Common myeloid progenitor, CD34-positive (primary cell): Measurements from ENCODE around the gene CFAP97.
A peak's percentile ranks its signal among the peaks of the same experiment; 100 is the strongest.

Experiments
- CTCF ChIA-PET: fragments of 350-600 bp; sonication (Branson Sonifier 250); formaldehyde crosslinking; loops from one replicate; lab custom pipeline; 2021; ENCODE audit warnings: antibody characterized with exemption; lab: Charles Lee
- POLR2A ChIA-PET: fragments of 350-600 bp; sonication (Branson Sonifier 250); formaldehyde crosslinking; loops from one replicate; lab custom pipeline; 2021; ENCODE audit warnings: antibody characterized with exemption; lab: Charles Lee
- DNase-seq, 3 donors: peaks; one replicate each; pipeline versions ENCODE4 v3.0.0 to v3.0.0-alpha.2; 2013
- H3K27ac ChIP-seq, 2 experiments: 1 replicate in 1 of 2; 2 replicates in 1 of 2; pipeline ENCODE4 v1.7.0; 2013; ENCODE audit warnings: inconsistent platforms in 2 of 2, low read length in 2 of 2, mild to moderate bottlenecking in 2 of 2, low read depth in 1 of 2, moderate library complexity in 1 of 2; ENCODE audit not compliant: severe bottlenecking in 2 of 2, insufficient read depth in 1 of 2, poor library complexity in 1 of 2
- H3K27me3 ChIP-seq, 5 experiments: replicated peaks in 2 of 5; 1 replicate in 3 of 5; 2 replicates in 2 of 5; pipeline versions ENCODE4 v1.6.1 to v1.7.0; 2013; ENCODE audit warnings: low read length in 4 of 5, mild to moderate bottlenecking in 2 of 5, moderate library complexity in 2 of 5, inconsistent platforms in 1 of 5; ENCODE audit not compliant: insufficient read depth in 5 of 5, control insufficient read depth in 4 of 5
- H3K36me3 ChIP-seq, 4 experiments: 1 replicate in 2 of 4; 2 replicates in 2 of 4; pipeline versions ENCODE4 v1.6.1 to v1.7.0; 2013; ENCODE audit warnings: low read length in 3 of 4, control low read depth in 1 of 4, mild to moderate bottlenecking in 1 of 4; ENCODE audit not compliant: control insufficient read depth in 4 of 4, insufficient read depth in 4 of 4
- H3K4me1 ChIP-seq, 4 experiments: 1 replicate in 3 of 4; 2 replicates in 1 of 4; pipeline versions ENCODE4 v1.6.1 to v1.7.1; 2013; ENCODE audit warnings: low read length in 3 of 4, mild to moderate bottlenecking in 3 of 4, control low read depth in 1 of 4, inconsistent platforms in 1 of 4, moderate library complexity in 1 of 4; ENCODE audit not compliant: control insufficient read depth in 4 of 4, insufficient read depth in 4 of 4; ENCODE audit errors: control extremely low read depth in 1 of 4
- H3K4me3 ChIP-seq, 7 experiments: 1 replicate in 4 of 7; 2 replicates in 3 of 7; pipeline versions ENCODE4 v1.5.1 to v1.7.0; 2013; ENCODE audit warnings: mild to moderate bottlenecking in 7 of 7, low read length in 6 of 7, moderate library complexity in 6 of 7, inconsistent platforms in 2 of 7, low read depth in 2 of 7, control low read depth in 1 of 7; ENCODE audit not compliant: insufficient read depth in 4 of 7, control insufficient read depth in 1 of 7; ENCODE audit errors: extremely low read depth in 1 of 7
- H3K9me3 ChIP-seq, 5 experiments: 1 replicate in 4 of 5; 2 replicates in 1 of 5; pipeline versions ENCODE4 v1.6.1 to v1.7.1; 2013; ENCODE audit warnings: low read length in 4 of 5, mild to moderate bottlenecking in 2 of 5, inconsistent platforms in 1 of 5, low read depth in 1 of 5, moderate library complexity in 1 of 5; ENCODE audit not compliant: control insufficient read depth in 4 of 5, insufficient read depth in 2 of 5; ENCODE audit errors: control extremely low read depth in 1 of 5
- WGBS: methylation state at CpG from one replicate; pipeline ENCODE4 v1.1.5; 2013; ENCODE audit not compliant: insufficient coverage; 5-methylcytosine and 5-hydroxymethylcytosine counted together

CFAP97 gene

DNA sequence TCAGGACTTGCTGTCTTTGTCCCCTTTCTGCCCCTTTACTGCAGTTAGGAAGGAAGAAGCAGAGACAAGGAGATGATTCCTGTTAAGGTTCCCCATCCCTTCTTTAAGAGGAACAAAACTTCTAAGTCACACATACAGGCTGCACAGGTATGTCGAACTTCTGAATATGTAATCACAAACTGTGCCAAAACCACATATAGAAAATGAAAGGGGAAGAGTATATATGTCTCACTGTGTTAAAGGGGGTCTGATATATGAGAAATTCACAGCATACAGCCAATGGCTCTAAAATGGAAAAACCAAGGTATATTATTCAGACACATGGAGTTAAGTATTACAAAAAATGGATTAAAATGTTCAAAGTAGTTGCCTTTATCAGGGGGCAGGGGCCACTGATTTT is 11.7 kb downstream of the CFAP97 start:
- H3K27ac ChIP-seq: no peak overlapping the region
- no CpG with 5 or more reads among the region's 1 CpG for WGBS
- peaks cover 0 to 3% (median 2%) of the 10 kb centered on the region in 4 experiments for H3K4me1 ChIP-seq
- ChIA-PET POLR2A (interaction anchor here (0.6 kb wide), 1 partner anchor 1482 kb away, joined by 3 read pairs; no protein-coding TSS in a partner anchor), CTCF (interaction anchor here (1.1 kb wide), 1 partner anchor 10 kb away, joined by 3 read pairs; no protein-coding TSS in a partner anchor)
- H3K36me3 ChIP-seq: peaks cover 3 to 22% (median 16%) of the 10 kb centered on the region in 4 experiments
- no peaks in the 10 kb centered on the region for H3K9me3 ChIP-seq
- no peaks in the 10 kb centered on the region for H3K27me3 ChIP-seq
- peak in 2 of 3 donors; percentile 16 to 18 for DNase-seq
- no peak overlapping the region for H3K4me3 ChIP-seq

- ChIA-PET CTCF (no interaction called here), POLR2A (no interaction called here)
- peaks cover 0 to 5% (median 2%) of the 10 kb centered on the region in 4 experiments for H3K4me1 ChIP-seq
- H3K9me3 ChIP-seq: no peaks in the 10 kb centered on the region
- no peaks in the 10 kb centered on the region for H3K27me3 ChIP-seq
- DNase-seq: peak in 2 of 3 donors; percentile 17 to 36
- H3K27ac ChIP-seq: no peak overlapping the region
- H3K36me3 ChIP-seq: peaks cover 3 to 22% (median 16%) of the 10 kb centered on the region in 4 experiments
- H3K4me3 ChIP-seq: no peak overlapping the region
- WGBS: 96% methylated on average over 6 of the region's 6 CpGs
Measured at GRCh38 chr4:185190306-185190856, 13.4 kb downstream of the CFAP97 start.

DNA sequence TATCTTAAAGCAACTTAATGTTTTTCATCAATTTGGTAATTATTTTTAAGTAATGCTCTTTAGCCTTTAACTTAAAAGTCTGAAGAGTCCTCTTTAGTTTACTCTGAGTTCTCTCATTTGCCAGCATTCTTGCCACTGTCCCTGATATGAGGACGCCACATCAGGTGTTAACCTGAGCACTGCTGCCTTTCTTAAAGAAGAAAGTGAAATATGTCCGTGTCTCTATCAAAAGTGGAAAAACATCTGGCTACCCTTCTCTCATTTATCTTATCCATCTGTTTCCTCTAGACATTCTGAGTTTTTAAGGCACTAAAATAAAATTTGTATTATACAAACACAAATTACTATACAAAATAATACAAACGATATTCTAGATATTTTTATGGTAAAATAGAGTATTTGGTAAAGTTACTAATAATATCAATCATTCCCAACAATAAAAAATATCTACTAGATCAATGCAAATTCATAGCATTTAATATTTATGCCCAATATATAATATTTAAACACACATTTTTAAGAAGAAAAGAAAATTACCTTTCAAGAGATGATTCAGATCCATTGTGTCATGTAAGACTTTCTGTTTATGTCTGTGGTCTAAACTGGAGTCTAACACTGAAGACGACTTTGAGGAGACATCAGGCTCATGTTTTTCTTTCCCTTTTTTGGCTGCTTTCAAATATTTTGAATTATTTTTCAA is 14.0 kb downstream of the CFAP97 start:
- Histone ChIP-seq H3K36me3 (peaks cover 3 to 22% (median 16%) of the 10 kb centered on the region in 4 experiments), H3K27ac (no peak overlapping the region), H3K4me3 (no peak overlapping the region), H3K9me3 (no peaks in the 10 kb centered on the region), H3K4me1 (peaks cover 0 to 5% (median 2%) of the 10 kb centered on the region in 4 experiments), H3K27me3 (no peaks in the 10 kb centered on the region)
- 67% methylated on average over 3 of the region's 4 CpGs for WGBS
- peak in 2 of 3 donors; percentile 35 to 53 for DNase-seq
- POLR2A ChIA-PET: no interaction called here
- CTCF ChIA-PET: no interaction called here

DNA sequence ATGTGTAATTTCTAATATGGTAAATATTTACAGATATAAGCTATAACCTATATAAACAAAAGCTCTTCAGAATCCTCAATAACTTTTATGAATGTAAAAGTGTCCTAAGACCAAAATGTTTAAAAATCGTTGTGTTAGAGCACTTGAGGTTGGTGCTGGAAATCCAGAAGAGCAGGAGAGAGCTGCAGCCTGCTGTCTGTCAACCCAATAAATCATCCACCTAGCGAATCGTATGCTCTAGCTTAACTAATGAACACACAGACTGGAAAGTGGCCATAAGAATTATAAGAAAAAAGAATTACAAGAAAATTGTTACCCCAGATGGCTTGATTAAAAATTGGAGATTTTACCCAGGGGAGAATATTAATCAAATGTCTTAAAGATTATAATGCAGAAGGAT is 17.0 kb downstream of the CFAP97 start:
- WGBS: no CpG with 5 or more reads among the region's 3 CpGs
- Histone ChIP-seq H3K36me3 (peaks cover 6 to 22% (median 19%) of the 10 kb centered on the region in 4 experiments), H3K27me3 (no peaks in the 10 kb centered on the region), H3K27ac (no peak overlapping the region), H3K9me3 (no peaks in the 10 kb centered on the region), H3K4me3 (no peak overlapping the region), H3K4me1 (peaks cover 0 to 5% (median 3%) of the 10 kb centered on the region in 4 experiments)
- no peak for DNase-seq
- POLR2A ChIA-PET: interaction anchor here (0.8 kb wide), 1 partner anchor 10 kb away, joined by 7 read pairs; no protein-coding TSS in a partner anchor
- CTCF ChIA-PET: interaction anchor here (0.9 to 4.9 kb wide), 5 partner anchors 10 to 245 kb away, joined by 3 to 27 read pairs (median 3); partner anchors contain the start of gene SLC25A4

- CTCF ChIA-PET: interaction anchor here (0.6 to 4.9 kb wide), 15 partner anchors 9 to 178 kb away, joined by 3 to 27 read pairs (median 4); partner anchors contain the start of gene SLC25A4
- 42% methylated on average over 5 of the region's 6 CpGs for WGBS
- POLR2A ChIA-PET: no interaction called here
Measured at GRCh38 chr4:185183622-185184281, 20.0 kb downstream of the CFAP97 start.

DNA sequence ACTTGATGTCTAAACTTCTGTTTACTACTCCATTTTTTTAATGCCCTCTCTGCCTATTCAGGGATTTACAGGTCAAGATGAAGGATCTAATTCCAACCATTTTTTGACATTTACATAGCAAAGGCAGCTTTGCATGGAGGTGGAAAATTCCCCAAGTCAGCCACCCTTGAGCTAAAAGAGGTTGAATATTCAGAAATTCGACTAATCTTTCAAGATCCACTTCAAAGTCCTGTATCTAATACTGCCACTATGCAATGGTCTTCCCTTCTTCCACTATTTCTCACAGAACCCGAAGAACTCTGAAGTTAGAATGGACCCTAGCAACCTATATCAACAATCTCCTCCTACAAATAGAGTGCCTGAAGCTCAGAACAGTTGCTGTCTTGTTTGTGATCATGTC is 21.6 kb downstream of the CFAP97 start:
- DNase-seq: no peak
- WGBS: 82% methylated on average over 2 of the region's 2 CpGs
- Histone ChIP-seq H3K27me3 (no peaks in the 10 kb centered on the region), H3K36me3 (peaks cover 0 to 9% (median 4%) of the 10 kb centered on the region in 4 experiments), H3K4me3 (no peak overlapping the region), H3K4me1 (peaks cover 0 to 5% (median 2%) of the 10 kb centered on the region in 4 experiments), H3K9me3 (no peaks in the 10 kb centered on the region), H3K27ac (no peak overlapping the region)
- ChIA-PET POLR2A (no interaction called here), CTCF (interaction anchor here (0.7 to 1.9 kb wide), 6 partner anchors 10 to 18 kb away, joined by 3 to 6 read pairs (median 4); no protein-coding TSS in a partner anchor)

More at GRCh38 chr4:185183622-185184281, 20.0 kb downstream of the CFAP97 start:
- no peaks in the 10 kb centered on the region for H3K9me3 ChIP-seq
- H3K4me1 ChIP-seq: peaks cover 0 to 5% (median 3%) of the 10 kb centered on the region in 4 experiments
- H3K27me3 ChIP-seq: no peaks in the 10 kb centered on the region
- no peak overlapping the region for H3K4me3 ChIP-seq
- peak; percentile 90 to 96 (median 93) for DNase-seq
- H3K36me3 ChIP-seq: peaks cover 4 to 14% (median 10%) of the 10 kb centered on the region in 4 experiments
- no peak overlapping the region for H3K27ac ChIP-seq
